NCI-H1105 (cell line): Measurements from ENCODE around the gene SLC25A17.
"Not testable (repeated sequence)": the region's sequence is repeated elsewhere in the genome, so short reads cannot be mapped to it uniquely, and the experiment has no call there.

Experiments used
- DNase-seq: peaks from one replicate; lab custom pipeline; 2025; lab: John Stamatoyannopoulos, UW

Gene SLC25A17

DNA sequence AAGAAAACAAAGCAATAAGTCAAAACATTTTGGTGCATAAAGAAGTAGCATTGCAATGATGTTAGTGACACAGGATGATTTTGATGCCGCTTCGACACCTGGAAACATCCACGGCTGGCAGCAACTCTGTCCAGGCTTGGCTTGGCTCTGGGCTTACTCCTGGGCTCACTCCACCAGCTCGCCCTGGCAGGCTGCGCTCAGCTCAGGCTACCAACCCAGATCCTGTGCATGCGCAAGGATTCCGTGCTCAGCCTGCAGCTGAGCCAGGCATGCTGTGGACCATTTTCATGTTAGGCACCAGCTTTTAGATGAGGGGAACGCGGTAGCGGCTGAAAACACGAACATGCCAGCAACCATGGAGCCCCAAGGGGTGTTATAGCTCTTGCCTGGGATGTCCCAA is 66.0 kb downstream of the SLC25A17 start:
- DNase-seq: no peak

DNA sequence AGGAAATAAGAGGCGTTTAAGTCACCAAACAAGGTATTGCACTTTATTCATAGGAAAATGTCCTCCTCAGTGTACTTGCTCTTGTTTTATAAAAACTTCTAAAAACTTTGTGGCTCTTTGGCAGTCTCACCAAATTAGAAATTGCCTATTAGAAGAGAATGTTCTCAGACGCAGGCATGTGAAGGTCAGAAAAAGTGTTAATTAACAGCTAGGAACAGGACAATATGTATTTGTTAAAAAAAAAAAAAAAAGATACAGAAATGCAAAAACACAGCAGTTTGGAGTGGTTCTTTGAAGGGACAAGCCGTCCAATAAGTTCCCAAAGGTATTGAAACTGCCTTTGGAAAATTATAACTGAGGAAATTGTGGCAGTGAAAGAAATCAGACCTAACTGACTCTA is 67.9 kb downstream of the SLC25A17 start:
- DNase-seq: no peak

DNA sequence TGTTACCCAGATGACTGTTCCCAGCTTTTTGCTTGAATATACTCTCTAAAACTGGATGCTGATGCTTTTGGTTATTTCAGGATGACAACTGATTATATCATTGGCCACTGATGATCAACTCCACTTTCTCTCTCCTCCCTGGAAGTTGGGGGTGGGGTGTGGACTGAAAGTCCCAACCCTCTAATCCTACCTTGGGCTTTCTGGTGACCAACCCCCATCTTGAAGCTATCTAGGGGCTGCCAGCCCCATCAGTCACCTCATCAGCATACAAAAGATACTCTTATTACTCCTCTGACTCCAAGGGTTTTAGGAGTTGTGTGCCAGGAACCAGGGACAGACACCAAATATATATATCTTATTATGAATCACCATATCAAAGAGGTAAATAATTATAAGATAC is 69.3 kb downstream of the SLC25A17 start:
- DNase-seq: no peak

DNA sequence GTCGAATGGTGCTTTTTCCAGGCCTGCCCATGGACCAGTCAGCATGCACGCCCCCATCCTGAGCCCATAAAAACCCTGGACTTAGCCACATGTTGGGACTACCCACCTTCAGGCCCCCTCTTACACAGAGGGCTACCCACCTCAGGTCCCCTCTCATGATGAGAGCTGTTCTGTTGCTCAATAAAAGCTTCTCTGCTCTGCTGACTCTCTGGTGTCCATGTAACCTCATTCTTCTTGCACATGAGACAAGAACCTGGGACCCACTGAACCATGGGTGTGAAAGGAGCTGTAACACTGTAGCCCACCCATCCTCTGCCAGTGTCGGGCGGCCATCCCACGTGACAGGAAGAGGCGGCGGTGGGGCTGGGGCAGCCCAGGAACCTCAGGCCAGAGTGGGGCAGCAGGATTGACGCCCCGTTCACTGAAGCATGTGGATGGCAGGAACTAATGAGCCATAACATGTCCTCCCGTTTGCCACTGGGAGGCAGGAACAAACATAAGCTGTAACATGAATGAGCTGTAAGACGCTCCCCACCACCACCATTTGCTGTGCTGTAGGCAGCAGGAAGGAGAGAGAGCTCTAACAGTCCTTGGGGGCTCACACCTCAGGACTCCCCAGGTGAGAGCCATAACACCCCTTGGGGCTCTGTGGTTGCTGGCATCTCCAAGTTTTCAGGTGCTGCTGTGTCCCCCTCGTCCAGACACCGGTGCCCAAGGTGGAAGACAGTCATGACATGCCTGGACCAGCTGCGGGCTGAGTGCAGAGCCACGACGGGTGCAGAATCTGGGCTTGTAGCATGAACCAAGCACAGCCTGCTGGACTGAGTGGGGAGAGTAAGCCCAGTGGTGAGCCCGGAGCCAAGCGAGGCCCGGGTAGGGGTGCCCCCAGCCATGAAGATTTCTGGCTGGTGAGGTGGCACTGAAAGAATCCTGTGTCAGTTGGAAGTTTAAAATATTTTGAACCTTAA is 70.5 kb downstream of the SLC25A17 start:
- no peak for DNase-seq

DNA sequence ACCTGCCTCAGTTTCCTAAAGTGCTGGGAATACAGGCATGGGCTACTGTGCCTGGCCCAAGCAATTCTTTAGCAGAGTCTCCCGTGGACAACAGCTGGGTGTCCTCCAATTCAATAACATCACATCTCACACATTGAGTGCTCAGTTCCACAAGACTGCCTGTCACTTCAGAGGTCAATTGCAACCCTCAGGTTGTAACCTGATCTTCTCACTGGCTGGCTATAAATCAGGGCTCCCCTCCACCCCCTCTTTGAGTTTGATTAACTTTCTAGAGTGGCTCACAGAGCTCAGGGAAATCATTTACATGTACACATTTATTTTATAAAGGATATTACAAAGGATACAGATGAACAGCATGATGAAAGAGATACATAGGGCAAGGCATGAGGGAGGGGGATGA is 71.8 kb downstream of the SLC25A17 start:
- DNase-seq: no peak

DNA sequence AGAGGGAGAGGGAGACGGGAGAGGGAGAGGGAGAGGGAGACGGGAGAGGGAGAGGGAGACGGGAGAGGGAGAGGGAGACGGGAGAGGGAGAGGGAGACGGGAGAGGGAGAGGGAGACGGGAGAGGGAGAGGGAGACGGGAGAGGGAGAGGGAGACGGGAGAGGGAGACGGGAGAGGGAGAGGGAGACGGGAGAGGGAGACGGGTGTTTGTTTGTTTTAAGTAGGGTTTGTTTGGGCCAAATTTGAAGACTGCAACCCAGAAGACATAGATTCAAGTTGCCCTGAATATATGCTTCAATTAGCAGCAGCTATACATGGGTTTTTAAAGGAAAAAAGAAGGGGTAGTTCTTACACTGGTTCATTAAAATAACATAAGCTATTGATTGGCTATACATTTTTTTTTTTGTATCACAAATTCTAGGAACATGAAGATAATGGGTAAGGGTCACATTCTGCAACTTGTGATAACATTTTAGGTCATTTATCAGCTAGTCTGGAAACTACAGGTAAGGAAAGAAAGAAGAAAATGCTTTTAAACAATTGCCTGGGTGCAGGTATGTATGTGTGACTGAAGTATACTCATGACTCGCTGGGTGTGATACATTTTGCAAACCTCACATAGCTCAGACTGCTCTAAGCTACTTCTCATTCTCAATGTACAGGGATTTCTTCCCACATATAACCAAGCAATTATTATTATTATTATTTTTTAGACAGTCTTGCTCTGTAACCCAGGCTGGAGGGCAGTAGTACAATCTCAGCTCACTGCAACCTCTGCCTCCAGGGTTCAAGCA is 72.5 kb downstream of the SLC25A17 start:
- no peak for DNase-seq

DNA sequence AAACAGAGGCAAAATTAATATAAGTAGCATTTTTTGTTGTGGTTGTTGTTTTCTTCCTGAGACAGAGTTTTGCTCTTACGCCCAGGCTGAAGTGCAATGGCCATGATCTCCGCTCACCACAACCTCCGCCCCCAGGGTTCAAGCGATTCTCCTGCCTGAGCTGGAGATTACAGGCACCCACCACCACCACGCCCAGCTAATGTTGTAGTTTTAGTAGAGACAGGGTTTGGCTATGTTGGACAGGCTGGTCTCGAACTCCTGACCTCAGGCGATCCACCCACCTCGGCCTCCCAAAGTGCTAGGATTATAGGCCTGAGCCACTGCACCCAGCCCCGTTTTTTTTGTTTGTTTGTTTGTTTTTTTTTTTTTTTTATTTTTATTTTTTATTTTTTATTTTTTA is 75.4 kb downstream of the SLC25A17 start:
- DNase-seq: no peak

DNA sequence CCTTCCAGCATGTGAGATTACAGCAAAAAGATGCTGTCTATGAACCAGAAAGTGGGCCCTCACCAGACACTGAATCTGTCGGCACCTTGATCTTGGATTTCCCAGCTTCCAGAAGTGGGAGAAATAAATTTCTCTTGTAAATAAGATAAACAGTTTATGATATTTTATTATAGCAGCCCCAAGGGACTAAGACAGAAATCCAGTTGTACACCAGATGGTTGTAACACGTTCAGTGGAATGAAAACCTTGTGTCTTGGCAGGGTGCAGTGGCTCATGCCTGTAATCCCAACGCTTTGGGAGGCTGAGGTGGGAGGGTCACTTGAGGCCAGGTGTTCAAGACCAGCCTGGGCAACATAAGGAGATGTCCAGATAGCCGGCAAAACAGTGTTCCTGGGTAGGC is 78.0 kb downstream of the SLC25A17 start:
- DNase-seq: no peak

DNA sequence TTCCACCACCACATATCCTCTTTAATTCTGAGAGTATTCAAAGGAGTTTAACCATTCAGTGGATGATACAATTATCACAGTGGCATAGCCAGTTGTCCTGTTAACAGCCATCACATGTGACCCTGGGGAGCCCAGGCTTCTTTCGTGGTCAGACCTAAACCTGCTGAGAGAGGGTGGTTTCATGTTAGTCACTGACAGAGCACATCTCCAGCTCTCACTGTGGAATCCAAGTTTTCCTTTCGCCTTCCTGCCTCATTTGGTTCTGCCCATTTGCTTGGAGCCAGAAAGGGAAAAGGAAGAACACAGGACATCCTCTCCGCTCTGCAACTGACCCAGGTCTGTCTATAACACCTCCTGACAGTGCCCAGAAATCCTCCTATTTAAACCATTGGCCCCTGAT is 79.4 kb downstream of the SLC25A17 start:
- DNase-seq: no peak

DNA sequence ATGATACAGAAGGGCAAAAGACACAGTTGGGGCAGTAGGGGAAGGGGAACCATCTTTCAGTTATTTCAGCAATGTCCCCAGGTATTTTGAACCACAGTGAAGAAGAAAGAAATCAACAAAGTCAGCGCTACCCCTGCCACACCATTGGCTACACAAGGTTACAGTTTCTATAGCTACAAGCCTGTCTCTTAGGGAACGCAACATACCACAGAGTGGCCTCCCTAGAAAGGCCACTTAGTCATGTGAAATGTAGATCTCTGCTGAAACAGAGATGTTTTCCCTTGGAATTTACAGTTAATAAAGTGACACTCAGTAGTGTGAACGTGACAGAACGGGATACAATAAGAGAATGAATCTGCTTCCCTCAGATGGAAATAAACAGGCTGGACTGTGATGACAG is 85.2 kb downstream of the SLC25A17 start:
- DNase-seq: no peak

DNA sequence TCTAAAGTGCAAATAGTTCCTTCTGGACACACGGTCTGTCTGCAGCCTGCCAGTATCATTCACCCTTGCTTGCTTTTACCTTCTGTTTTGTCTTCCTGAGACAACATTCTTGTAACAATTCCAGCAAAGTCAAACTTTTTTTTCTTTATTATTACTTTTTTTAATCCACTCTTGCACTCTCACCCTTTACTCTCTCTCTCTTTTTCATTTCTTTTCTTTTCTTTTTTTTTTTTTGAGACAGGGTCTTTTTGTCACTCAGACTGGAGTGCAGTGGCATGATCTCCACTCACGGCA is 86.2 kb downstream of the SLC25A17 start:
- no peak for DNase-seq

DNA sequence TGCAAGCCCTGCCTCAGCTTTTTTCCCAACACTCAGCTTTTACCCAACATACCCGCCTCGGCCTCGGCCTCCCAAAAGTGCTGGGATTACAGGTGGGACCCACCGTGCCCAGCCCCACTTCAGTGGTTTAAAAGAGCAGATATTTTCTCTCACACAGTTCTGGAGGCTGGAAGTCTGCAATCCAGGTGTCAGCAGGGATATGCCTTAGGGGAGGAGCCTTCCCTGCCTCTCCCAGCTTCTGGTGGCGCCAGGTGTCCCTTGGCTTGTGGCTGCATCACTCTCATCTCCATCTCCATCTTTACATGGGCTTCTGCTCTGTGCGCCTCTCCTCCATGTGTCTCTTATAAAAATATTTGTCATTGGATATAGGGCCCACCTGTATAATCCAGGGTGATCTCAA is 89.9 kb downstream of the SLC25A17 start:
- DNase-seq: no peak

DNA sequence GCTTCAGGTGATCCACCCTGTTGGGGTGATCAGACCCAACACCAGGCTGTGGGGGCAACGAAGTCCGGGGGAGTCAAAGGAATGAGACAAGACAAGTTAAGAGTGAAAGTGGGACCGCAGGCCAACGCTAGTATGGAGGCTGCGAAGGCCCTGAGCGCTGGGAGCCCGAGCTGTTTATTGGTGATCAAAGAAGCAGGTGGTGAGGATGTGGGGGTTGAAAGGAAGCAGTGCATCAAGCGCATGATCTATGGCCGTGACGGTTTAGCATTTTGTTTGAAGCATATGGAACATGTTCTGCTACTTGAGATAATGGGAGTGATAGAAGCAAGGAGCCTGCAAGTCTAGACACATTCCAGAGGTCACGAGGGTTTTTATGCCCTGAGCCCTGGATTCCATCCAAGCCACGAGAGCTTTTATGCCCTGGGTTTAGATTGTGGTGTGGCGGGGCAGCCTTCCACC is 90.4 kb downstream of the SLC25A17 start:
- DNase-seq: peak; percentile 72

DNA sequence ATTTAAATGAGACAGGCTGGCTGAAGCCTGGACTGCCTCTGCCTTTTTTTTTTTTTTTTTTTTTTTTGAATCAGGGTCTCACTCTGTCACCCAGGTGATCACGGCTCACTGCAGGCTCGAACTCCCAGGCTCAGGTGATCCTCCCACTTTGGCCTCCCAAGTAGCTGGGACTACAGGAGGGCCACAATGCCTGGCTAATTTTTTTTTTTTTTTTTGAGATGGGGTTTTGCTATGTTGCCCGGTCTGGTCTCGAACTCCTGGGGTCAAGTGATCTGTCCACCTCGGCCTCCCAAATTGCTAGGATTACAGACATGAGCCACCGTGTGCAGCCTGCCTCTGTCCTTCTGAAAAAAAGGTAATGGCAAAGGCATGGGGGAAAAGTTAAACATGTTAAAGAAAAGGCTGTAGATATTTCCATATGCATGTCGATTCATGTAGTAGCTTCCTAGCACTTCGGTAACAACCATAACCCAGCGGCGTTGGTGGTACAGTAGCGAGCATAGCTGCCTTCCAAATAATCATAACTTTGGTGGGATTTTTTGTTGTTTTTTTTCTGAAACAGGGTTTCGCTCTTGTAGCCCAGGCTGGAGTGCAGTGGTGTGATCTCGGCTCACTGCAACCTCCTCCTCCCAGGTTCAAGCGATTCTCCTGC is 91.1 kb downstream of the SLC25A17 start:
- no peak for DNase-seq

DNA sequence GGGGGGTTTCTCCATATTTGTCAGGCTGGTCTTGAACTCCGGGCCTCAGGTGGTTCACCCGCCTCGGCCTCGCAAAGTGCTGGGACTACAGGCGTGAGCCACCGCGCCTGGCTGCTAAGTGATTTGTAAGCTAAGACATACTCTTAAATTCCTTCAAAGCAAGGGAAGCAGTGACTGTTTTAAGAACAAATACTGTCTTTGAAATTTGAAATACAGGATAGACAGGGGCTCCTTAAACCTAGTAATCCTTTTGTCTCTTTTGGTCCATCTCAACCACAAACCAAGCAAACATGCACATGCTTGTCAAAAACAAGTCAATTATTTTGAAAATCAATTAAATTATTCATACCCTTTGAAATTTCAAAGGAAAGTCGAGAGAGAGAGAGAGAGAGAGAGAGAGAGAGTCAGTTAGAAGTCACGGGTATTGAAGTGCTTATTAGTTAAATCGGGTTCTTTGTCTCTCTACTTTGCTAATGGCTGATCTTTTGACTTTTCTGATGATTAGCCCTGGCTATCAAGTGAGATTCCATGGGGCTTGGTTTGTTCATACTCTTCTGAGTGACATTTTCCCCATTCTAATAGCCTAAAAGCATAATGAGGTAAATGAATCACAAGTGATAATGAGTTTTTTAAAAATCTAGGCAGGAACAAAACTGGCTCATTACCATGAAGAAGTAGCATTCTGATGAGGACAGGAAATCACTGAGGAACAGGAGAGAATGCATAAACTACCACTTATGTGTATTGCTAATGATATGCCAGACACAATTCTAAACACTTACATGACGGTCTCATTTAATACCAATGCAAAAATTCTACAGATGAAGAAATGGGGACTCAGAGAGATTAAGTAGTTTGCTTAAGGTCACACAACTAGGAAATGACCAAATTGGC is 91.8 kb downstream of the SLC25A17 start:
- no peak for DNase-seq

DNA sequence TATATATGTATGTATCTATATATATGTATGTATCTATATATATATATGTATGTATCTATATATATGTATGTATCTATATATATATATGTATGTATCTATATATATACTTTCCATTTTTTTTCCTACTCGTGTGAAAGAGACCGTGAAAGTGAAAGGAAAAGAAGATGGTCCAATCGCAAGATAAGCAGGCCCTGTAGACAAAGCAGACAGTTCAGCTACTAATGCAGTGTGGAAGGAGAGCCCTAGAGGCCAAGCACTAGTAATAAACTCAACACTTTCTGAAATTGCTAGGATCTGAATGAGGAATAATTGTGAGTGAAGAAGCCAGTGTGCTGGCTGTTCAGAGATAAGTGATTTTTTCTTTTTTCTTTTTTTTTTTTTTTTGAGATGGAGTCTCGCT is 92.6 kb downstream of the SLC25A17 start:
- DNase-seq: no peak

DNA sequence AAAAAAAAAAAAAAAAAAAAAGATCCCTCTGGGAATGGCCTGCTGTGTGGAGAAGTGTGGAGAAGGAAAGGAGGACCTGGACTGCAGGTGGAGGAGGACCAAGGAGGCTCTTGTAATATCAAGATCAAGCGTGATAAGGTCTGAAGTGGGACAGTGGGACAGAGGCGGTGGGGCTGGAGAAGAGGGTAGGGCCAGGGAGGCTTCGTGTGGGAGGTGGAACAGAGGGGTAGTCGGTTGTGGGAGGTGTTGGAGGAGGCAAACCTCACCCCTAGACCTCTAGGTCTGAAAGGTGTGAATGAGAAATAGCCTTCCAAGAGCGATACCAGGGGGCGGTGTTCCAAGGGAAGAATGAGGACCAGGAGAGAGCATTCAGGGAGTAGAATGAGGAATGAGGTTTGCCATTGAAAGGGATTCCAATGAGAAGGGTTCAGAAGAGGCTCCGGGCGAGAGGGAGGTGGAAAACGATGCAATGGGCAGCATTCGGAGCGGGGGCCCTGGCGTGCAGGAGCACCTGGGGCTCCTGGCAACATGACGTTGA is 95.7 kb downstream of the SLC25A17 start:
- DNase-seq: no peak

DNA sequence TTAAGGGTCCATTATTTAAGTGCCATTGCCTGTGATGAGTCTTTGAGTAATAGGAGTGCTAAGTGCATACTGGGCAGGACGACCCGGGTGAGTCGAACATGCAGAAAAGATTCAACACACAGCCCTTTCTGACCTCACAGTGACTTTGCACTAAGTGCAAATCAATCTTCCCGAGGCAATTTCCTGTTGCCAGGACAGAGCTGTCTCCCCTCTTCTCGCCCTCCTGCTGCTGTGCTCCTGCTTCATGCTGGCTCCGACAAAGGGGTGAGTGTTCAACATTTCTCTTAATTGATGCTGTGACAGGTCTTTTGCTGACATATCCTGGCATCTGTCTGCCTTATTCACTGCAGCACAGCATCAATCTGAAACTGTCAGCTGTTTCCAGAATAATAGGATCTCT is 97.9 kb downstream of the SLC25A17 start:
- no peak for DNase-seq

DNA sequence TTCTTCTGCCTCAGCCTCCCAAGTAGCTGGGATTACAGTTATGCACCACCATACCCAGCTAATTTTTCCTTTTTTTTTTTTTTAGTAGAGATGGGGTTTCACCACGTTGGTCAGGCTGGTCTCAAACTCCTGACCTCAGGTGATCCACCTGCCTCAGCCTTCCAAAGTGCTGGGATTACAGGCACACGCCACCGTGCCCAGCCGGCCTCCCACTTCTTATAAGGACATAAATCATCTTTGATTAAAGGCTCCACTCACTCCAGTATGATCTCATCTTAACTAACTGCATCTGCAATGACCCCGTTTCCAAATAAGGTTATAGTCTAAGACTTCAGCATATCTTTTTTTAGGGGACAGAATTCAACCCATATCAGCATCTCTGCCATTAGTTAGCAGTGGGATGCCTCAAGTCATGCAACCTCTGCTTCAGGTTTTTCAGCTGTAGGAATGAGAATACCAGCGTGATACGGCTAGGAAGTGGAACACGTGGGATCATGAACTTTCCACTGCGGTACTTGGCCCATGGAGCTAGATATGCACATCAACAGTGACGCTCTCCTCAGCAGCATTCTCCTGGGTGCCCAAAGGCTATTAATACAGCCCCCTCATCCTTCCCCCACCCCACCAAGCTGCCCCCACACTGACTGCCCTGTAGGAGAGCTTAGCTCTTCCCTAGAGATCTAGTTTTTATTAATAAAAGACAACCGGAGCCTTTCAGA is 98.4 kb downstream of the SLC25A17 start:
- no peak for DNase-seq

DNA sequence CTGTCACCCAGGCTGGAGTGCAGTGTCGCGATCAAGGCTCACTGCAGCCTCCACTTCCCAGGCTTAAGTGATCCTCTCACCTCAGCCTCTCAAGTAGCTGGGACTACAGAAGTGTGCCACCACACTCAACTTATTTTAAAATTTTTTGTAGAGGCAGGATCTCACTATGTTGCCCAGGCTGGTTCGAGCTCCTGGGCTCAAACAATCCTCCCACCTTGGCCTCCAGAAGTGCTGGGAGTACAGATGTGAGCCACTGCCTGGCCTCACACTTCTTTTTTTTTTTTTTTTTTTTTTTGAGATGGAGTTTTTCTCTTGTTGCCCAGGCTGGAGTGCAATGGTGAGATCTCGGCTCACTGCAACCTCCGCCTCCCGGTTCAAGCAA is 99.0 kb downstream of the SLC25A17 start:
- DNase-seq: not testable (repeated sequence)
